RWPE2 (cell line): Measurements from ENCODE around the gene SLCO1B1.

Source experiments
- ATAC-seq: fragments of 200-7000 bp; cut with Tn5 transposase; 3 replicates; pipeline ENCODE4 v1.9.1; 2021; ENCODE audit warnings: low read depth
- DNase-seq: peaks from one replicate; pipeline ENCODE4 v3.0.0-alpha.2; 2020; ENCODE audit warnings: low spot score
- H3K27ac ChIP-seq: fragments of 450-650 bp; 2 replicates; pipeline ENCODE4 v1.5.1; 2017; ENCODE audit warnings: mild to moderate bottlenecking; ENCODE audit not compliant: poor library complexity, severe bottlenecking
- H3K27me3 ChIP-seq: fragments of 250-450 bp; sonication (Bioruptor Pico); 2 replicates; pipeline ENCODE4 v1.5.1; 2021; ENCODE audit warnings: mild to moderate bottlenecking, moderate library complexity; ENCODE audit not compliant: insufficient read depth, poor library complexity, severe bottlenecking
- H3K36me3 ChIP-seq: fragments of 250-450 bp; sonication (Bioruptor Pico); 2 replicates; pipeline ENCODE4 v1.5.1; 2020; ENCODE audit warnings: low read depth, mild to moderate bottlenecking, moderate library complexity
- H3K4me1 ChIP-seq: fragments of 250-450 bp; sonication (Bioruptor Pico); 2 replicates; pipeline ENCODE4 v1.5.1; 2021; ENCODE audit warnings: mild to moderate bottlenecking, moderate library complexity; ENCODE audit not compliant: insufficient read depth, poor library complexity, severe bottlenecking
- H3K4me3 ChIP-seq: fragments of 250-450 bp; sonication (Bioruptor Pico); 2 replicates; pipeline ENCODE4 v1.5.1; 2021; ENCODE audit warnings: mild to moderate bottlenecking, moderate library complexity; ENCODE audit not compliant: severe bottlenecking
- H3K9me3 ChIP-seq: fragments of 250-450 bp; sonication (Bioruptor Pico); 2 replicates; pipeline ENCODE4 v1.5.1; 2021; ENCODE audit warnings: mild to moderate bottlenecking, moderate library complexity; ENCODE audit not compliant: severe bottlenecking
- CTCF ChIP-seq: fragments of 450-650 bp; IDR thresholded peaks from one replicate; pipeline ENCODE4 v1.5.1; 2017; ENCODE audit warnings: mild to moderate bottlenecking, moderate library complexity; ENCODE audit not compliant: poor library complexity, severe bottlenecking

Gene SLCO1B1

GRCh38 chr12:21234395-21234794, 103.4 kb downstream of the SLCO1B1 start:
- TF ChIP-seq CTCF: no peak
- no peak overlapping the region for H3K27ac ChIP-seq
- no peaks in the 10 kb centered on the region for H3K4me1 ChIP-seq
- no peak overlapping the region for H3K4me3 ChIP-seq
- no peaks in the 10 kb centered on the region for H3K9me3 ChIP-seq
- DNase-seq: no peak
- no peak for ATAC-seq
- H3K36me3 ChIP-seq: no peaks in the 10 kb centered on the region
- H3K27me3 ChIP-seq: no peaks in the 10 kb centered on the region

DNA sequence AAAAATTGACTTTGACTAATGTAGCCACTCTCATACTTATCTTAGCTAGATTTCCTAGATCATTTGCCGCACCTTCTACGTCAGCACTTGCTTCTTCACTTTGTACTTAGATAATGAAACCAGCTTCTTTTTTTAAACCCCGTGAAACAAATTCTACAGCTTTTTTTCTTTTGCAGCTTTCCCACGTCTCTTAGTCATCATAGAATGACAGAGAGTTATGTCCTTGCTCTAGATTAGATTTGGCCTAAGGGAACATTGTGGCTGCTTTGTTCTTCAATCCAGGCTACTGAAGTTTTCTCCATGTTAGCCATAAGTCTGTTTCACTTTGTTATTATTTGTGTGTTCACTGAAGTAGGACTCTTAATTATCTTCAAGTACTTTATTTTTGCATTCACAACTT, 108.9 kb downstream of the SLCO1B1 start:
- Histone ChIP-seq H3K36me3 (no peaks in the 10 kb centered on the region), H3K4me1 (no peaks in the 10 kb centered on the region), H3K27me3 (no peaks in the 10 kb centered on the region), H3K27ac (no peak overlapping the region), H3K9me3 (no peaks in the 10 kb centered on the region), H3K4me3 (no peak overlapping the region)
- no peak for TF ChIP-seq CTCF
- ATAC-seq: no peak
- DNase-seq: no peak

- H3K27ac ChIP-seq: no peak overlapping the region
- no peaks in the 10 kb centered on the region for H3K9me3 ChIP-seq
These were observed 117.7 kb downstream of the SLCO1B1 start for GRCh38 chr12:21248679-21249078.

DNA sequence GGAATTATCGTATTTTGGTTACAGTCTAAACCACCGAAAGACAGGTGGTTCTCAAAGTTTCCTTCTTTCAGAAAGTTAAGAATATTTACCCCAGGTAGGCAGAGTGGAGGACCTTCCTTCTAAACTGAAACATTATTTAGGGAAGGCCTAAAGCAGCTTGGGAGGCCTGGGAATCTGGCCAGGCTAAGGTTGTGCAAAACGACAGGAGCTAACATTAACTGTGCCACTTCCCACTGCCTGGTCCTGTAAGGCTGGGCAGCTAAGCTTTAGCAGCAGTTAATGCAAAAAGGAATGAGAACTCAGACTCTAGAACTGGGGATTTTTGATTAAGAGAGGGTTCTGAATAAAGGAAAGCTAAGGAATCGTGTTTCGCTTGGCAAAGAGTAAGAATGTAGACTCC, 121.1 kb downstream of the SLCO1B1 start:
- ATAC-seq: no peak

More at GRCh38 chr12:21248679-21249078, 117.7 kb downstream of the SLCO1B1 start:
- H3K36me3 ChIP-seq: no peaks in the 10 kb centered on the region
- H3K4me1 ChIP-seq: no peaks in the 10 kb centered on the region
- ATAC-seq (no peak), DNase-seq (no peak)
- H3K27me3 ChIP-seq: no peaks in the 10 kb centered on the region
- no peak overlapping the region for H3K4me3 ChIP-seq
- TF ChIP-seq CTCF: peak; percentile 20

More for the DNA sequence above, 121.1 kb downstream of the SLCO1B1 start:
- no peaks in the 10 kb centered on the region for H3K27me3 ChIP-seq
- no peaks in the 10 kb centered on the region for H3K4me1 ChIP-seq
- no peak for DNase-seq
- no peaks in the 10 kb centered on the region for H3K9me3 ChIP-seq
- no peak overlapping the region for H3K27ac ChIP-seq
- TF ChIP-seq CTCF: no peak
- no peaks in the 10 kb centered on the region for H3K36me3 ChIP-seq
- H3K4me3 ChIP-seq: no peak overlapping the region
